Keratinocyte (primary cell): ENCODE measurements around the gene POLDIP2. TPM values are rescaled to one million over a fixed set of nuclear protein-coding genes. Genes with fewer than 3 reads are reported as not detected.

Experiments used
- DNase-seq: peaks from one replicate; pipeline ENCODE4 v3.0.0-alpha.2; 2011; ENCODE audit warnings: low read depth, missing footprints, low spot score
- FAIRE-seq: peaks from 2 replicates; lab custom pipeline; 2011; peaks lifted over from hg19 to GRCh38; lab: Jason Lieb, UNC
- H2AFZ ChIP-seq: 2 replicates; pipeline ENCODE4 v1.6.0; 2012; ENCODE audit warnings: low read length, control low read depth, inconsistent platforms; ENCODE audit not compliant: control insufficient read depth
- H3K27ac ChIP-seq: 2 replicates; pipeline ENCODE4 v1.5.1; 2011; ENCODE audit warnings: low read length; ENCODE audit not compliant: control insufficient read depth, insufficient read depth
- H3K27me3 ChIP-seq: 3 replicates; pipeline ENCODE4 v1.6.0; 2011; ENCODE audit warnings: low read length; ENCODE audit not compliant: control insufficient read depth, insufficient read depth; ENCODE audit errors: extremely low read depth
- H3K36me3 ChIP-seq, 2 experiments: 2 replicates in 1 of 2; 3 replicates in 1 of 2; pipeline ENCODE4 v1.5.1; 2011; ENCODE audit warnings: low read length in 2 of 2, mild to moderate bottlenecking in 1 of 2; ENCODE audit not compliant: control insufficient read depth in 2 of 2, insufficient read depth in 2 of 2; ENCODE audit errors: extremely low read depth in 1 of 2
- H3K4me1 ChIP-seq: 3 replicates; pipeline ENCODE4 v1.5.1; 2011; ENCODE audit warnings: low read length; ENCODE audit not compliant: control insufficient read depth, insufficient read depth; ENCODE audit errors: extremely low read depth
- H3K4me2 ChIP-seq: 3 replicates; pipeline ENCODE4 v1.6.0; 2011; ENCODE audit warnings: low read depth, low read length; ENCODE audit not compliant: control insufficient read depth, insufficient read depth; ENCODE audit errors: extremely low read depth
- H3K4me3 ChIP-seq, 3 experiments: fragments of 200-600 bp in 1 of 3; sonication (generic) in 1 of 3; 2 replicates in 2 of 3; 3 replicates in 1 of 3; pipeline ENCODE4 v1.5.1; 2011 to 2016; ENCODE audit warnings: low read length in 3 of 3, mild to moderate bottlenecking in 3 of 3, control low read depth in 2 of 3, inconsistent platforms in 1 of 3, low read depth in 1 of 3, mixed read lengths in 1 of 3, mixed run types in 1 of 3, moderate library complexity in 1 of 3; ENCODE audit not compliant: control insufficient read depth in 2 of 3, insufficient read depth in 2 of 3; ENCODE audit errors: extremely low read depth in 1 of 3
- H3K79me2 ChIP-seq: 2 replicates; pipeline ENCODE4 v1.6.0; 2012; ENCODE audit warnings: low read length; ENCODE audit not compliant: control insufficient read depth, insufficient read depth
- H3K9ac ChIP-seq: 3 replicates; pipeline ENCODE4 v1.6.0; 2011; ENCODE audit warnings: low read length; ENCODE audit not compliant: control insufficient read depth, insufficient read depth; ENCODE audit errors: extremely low read depth
- H3K9me1 ChIP-seq: 3 replicates; pipeline ENCODE4 v1.6.0; 2011; ENCODE audit warnings: low read length; ENCODE audit not compliant: control insufficient read depth, insufficient read depth; ENCODE audit errors: extremely low read depth
- H3K9me3 ChIP-seq: 2 replicates; pipeline ENCODE4 v1.5.1; 2012; ENCODE audit warnings: low read depth, low read length; ENCODE audit not compliant: control insufficient read depth
- H4K20me1 ChIP-seq: 3 replicates; pipeline ENCODE4 v1.6.0; 2011; ENCODE audit warnings: low read length; ENCODE audit not compliant: control insufficient read depth, insufficient read depth; ENCODE audit errors: extremely low read depth
- EZH2 ChIP-seq: IDR thresholded peaks from one replicate; pipeline ENCODE4 v1.6.1; 2012; ENCODE audit warnings: inconsistent platforms, mild to moderate bottlenecking, low read length, moderate library complexity
- dilution Hi-C: fragments of 300-500 bp; cut with MboI; formaldehyde crosslinking; loops from one replicate; pipeline ENCODE4 v1.7.0; 2020; ENCODE audit warnings: low sequenced_read_pairs; ENCODE audit not compliant: extremely low pct_ligation_motif_present
- polyA plus RNA-seq, 5 experiments: library from polyadenylated mRNA; depleted of rRNA in 3 of 5; stranded (reverse) in 3 of 5; stranded (forward) in 1 of 5; unstranded in 1 of 5; fragments of >200 nt; gene quantifications; 1 replicate in 1 of 5; 2 replicates in 3 of 5; 3 replicates in 1 of 5; pipeline versions ENCODE4 v1.2.1 to v1.2.3, GENCODE V29; 2011 to 2012; ENCODE audit warnings: missing spikeins in 2 of 5, low read depth in 1 of 5, low replicate concordance in 1 of 5
- TF ChIP-seq, protein P1 (sequence below), 3 experiments: IDR thresholded peaks in 1 of 3; conservative IDR thresholded peaks in 1 of 3; optimal IDR thresholded peaks in 1 of 3; 2 replicates in 2 of 3; 3 replicates in 1 of 3; pipeline versions ENCODE3 to v1.5.1; 2011; ENCODE audit warnings: low read length in 3 of 3, mild to moderate bottlenecking in 3 of 3, moderate library complexity in 2 of 3, control low read depth in 1 of 3, inconsistent platforms in 1 of 3; ENCODE audit not compliant: insufficient read depth in 2 of 3; ENCODE audit errors: extremely low read depth in 1 of 3

POLDIP2 gene
- polyA plus RNA-seq, 1 donor (not counting 4 experiments of a cell fraction or from before 2014, with no cell fraction given) = 90.2 TPM

DNA sequence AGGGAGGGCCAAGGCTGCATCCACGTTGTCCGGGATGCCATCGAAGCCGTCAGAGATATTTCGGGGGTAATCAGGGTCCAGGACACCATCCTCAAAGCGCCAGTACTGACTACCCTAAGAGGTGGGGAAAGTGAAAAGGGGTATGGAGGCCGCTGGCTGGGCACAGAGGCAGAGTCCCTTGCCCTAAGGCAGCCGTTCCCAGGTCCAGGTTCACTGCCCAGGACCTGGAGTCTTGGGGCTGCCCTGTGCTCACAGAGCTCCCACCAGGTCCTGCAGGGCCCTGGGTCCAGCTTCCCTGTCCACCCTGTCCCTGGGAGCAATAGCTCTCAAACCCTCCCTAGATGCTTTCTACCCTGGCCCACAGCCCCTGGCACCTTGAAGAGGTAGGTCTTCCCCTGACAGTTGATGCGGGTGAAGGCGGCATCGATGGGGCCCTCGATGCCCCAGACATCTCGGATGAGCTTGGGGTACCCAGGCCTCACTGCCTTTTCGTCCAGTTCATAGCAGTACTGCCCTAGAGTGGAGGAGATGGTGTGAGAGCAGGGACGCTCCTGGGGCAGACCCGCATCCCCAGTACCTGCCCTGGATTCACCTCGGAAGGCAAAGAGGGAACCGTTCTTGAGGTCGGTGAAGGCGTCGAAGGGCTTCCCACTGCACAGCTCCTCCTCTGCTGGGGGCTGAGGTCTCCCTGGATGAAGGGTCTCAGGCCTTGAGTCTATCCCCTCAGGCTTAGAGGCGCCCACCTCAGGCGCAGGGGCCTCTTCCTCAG is 11.8 kb upstream of the POLDIP2 start:
- peaks cover 8% of the 10 kb centered on the region for H3K4me1 ChIP-seq
- no peaks in the 10 kb centered on the region for H3K79me2 ChIP-seq
- DNase-seq = no peak
- FAIRE-seq = no peak
- peaks cover 0 to 7% of the 10 kb centered on the region in 2 experiments for H3K36me3 ChIP-seq
- H3K4me3 ChIP-seq = no peak overlapping the region
- TF ChIP-seq, protein P1, sequence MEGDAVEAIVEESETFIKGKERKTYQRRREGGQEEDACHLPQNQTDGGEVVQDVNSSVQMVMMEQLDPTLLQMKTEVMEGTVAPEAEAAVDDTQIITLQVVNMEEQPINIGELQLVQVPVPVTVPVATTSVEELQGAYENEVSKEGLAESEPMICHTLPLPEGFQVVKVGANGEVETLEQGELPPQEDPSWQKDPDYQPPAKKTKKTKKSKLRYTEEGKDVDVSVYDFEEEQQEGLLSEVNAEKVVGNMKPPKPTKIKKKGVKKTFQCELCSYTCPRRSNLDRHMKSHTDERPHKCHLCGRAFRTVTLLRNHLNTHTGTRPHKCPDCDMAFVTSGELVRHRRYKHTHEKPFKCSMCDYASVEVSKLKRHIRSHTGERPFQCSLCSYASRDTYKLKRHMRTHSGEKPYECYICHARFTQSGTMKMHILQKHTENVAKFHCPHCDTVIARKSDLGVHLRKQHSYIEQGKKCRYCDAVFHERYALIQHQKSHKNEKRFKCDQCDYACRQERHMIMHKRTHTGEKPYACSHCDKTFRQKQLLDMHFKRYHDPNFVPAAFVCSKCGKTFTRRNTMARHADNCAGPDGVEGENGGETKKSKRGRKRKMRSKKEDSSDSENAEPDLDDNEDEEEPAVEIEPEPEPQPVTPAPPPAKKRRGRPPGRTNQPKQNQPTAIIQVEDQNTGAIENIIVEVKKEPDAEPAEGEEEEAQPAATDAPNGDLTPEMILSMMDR (optimal IDR thresholded peaks at IDR 0.05 in 1 of 3, IDR thresholded peaks at IDR 0.05 in 1 of 3, conservative IDR thresholded peaks at IDR 0.05 in 1 of 3; ENCODE audit: extremely low read depth in 1 of 3, insufficient read depth in 2 of 3, low read length in 3 of 3) = no peak
- TF ChIP-seq EZH2 = no peak
- H3K9ac ChIP-seq = no peak overlapping the region
- H3K27me3 ChIP-seq = peaks cover 18% of the 10 kb centered on the region
- H2AFZ ChIP-seq = no peak overlapping the region
- dilution Hi-C loops = no loop called here
- no peaks in the 10 kb centered on the region for H3K9me1 ChIP-seq
- H4K20me1 ChIP-seq = no peaks in the 10 kb centered on the region
- no peak overlapping the region for H3K4me2 ChIP-seq
- H3K27ac ChIP-seq = no peak overlapping the region
- H3K9me3 ChIP-seq = no peaks in the 10 kb centered on the region

DNA sequence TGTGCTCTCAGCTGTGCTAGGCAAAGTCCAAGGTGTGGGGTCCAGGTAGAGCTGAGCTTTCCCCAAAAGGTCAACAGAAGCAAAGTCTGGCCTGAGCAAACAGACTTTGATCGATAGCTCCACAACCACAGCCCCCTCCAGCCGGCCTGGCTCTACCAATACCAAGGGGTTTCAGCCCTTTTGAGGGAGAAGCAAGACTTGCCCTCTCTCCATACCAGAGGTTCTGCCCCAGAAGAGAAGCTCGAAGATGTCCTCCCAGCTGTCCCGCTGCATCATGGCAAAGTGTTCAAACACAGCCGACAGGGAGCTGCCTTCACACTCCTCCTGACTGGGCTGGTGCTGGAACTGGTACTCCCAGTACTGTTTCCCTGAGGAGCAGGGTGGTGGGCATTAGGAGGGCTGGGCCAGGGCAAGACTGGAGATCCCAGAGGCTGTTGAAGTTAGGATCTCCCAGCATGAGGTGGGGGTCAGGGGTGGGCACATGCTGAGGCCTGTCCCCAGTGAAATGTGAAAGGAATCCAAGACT is 11.0 kb upstream of the POLDIP2 start:
- no peak overlapping the region for H2AFZ ChIP-seq
- H3K9ac ChIP-seq = no peak overlapping the region
- peaks cover 17% of the 10 kb centered on the region for H3K27me3 ChIP-seq
- dilution Hi-C loops = no loop called here
- H3K27ac ChIP-seq = no peak overlapping the region
- DNase-seq = no peak
- no peaks in the 10 kb centered on the region for H4K20me1 ChIP-seq
- H3K4me2 ChIP-seq = no peak overlapping the region
- FAIRE-seq = no peak
- no peak for TF ChIP-seq EZH2
- TF ChIP-seq, protein P1 (optimal IDR thresholded peaks at IDR 0.05 in 1 of 3, IDR thresholded peaks at IDR 0.05 in 1 of 3, conservative IDR thresholded peaks at IDR 0.05 in 1 of 3; ENCODE audit: extremely low read depth in 1 of 3, insufficient read depth in 2 of 3, low read length in 3 of 3) = no peak
- H3K79me2 ChIP-seq = no peaks in the 10 kb centered on the region
- H3K9me3 ChIP-seq = no peaks in the 10 kb centered on the region
- peaks cover 8% of the 10 kb centered on the region for H3K4me1 ChIP-seq
- H3K4me3 ChIP-seq = no peak overlapping the region
- peaks cover 5 to 10% of the 10 kb centered on the region in 2 experiments for H3K36me3 ChIP-seq
- H3K9me1 ChIP-seq = no peaks in the 10 kb centered on the region
